ENCODE measurements around the gene BFSP1. TPM values are rescaled to one million over a fixed set of nuclear protein-coding genes. Genes with fewer than 3 reads are reported as not detected.

The BFSP1 gene
- total and polyA plus RNA-seq, 2 donors (not counting 3 experiments of a cell fraction or from before 2014, with no cell fraction given): 3.1 to 5.2 TPM

DNA sequence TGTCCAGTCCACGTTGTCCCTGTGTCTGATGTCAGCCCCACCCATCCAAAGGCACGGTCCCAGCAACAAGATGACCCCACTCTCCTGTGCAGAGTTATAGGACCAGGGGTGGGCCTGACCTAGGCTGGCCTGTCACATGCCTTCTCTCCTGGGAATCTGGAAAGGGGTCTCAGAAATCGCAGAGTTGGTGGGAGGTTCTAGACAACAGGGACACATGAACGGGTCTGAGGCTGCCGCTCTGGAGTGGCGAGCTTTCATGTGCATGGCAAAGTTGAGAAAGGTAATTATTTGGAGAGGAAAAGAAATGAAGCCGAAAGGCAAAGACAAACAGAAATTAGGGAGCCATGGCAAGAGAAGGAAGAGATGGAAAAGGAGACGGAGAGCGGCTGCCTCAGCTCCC is 29.5 kb downstream of the BFSP1 start:
- H3K79me2 ChIP-seq (ENCODE audit: control insufficient read depth, insufficient read depth, low read length): no peaks in the 10 kb centered on the region
- no peak for DNase-seq (ENCODE audit: low read depth, low spot score)
- CTCF ChIA-PET: interaction anchor here (0.8 to 1.0 kb wide), 2 partner anchors 394 to 396 kb away, joined by 3 read pairs; no protein-coding TSS in a partner anchor
- no peak for FAIRE-seq
- no peak overlapping the region for H2AFZ ChIP-seq (ENCODE audit: low read depth, low read length)
- dilution Hi-C loops (cut with MboI; ENCODE audit: extremely low pct_ligation_motif_present, low sequenced_read_pairs) (no loop called here), intact Hi-C loops (cut with micrococcal nuclease) (loop anchor here (5.0 kb wide), 1 partner anchor 776 kb away; no protein-coding TSS in a partner anchor)
- H3K9me1 ChIP-seq (replicated peaks; ENCODE audit: control insufficient read depth, extremely low read depth, insufficient read depth, low read length): no peaks in the 10 kb centered on the region
- H3K4me1 ChIP-seq (ENCODE audit: control insufficient read depth, extremely low read depth, insufficient read depth, low read length): peaks cover 13% of the 10 kb centered on the region
- H3K9ac ChIP-seq (replicated peaks; ENCODE audit: extremely low read depth, insufficient read depth, low read length): no peak overlapping the region
- H3K27ac ChIP-seq (ENCODE audit: insufficient read depth, low read depth, low read length): no peak overlapping the region
- H3K27me3 ChIP-seq (ENCODE audit: control insufficient read depth in 2 of 2, insufficient read depth in 2 of 2, low read length in 2 of 2): no peaks in the 10 kb centered on the region
- H3K36me3 ChIP-seq (ENCODE audit: control insufficient read depth in 2 of 2, extremely low read depth in 1 of 2, insufficient read depth in 2 of 2, low read length in 2 of 2): no peaks in the 10 kb centered on the region
- TF ChIP-seq FOS (IDR thresholded peaks at IDR 0.05; ENCODE audit: borderline replicate concordance, insufficient read depth, low read length) (no peak), JUN (IDR thresholded peaks at IDR 0.05; ENCODE audit: borderline replicate concordance, insufficient read depth, insufficient read length, low read depth) (no peak), EZH2 (IDR thresholded peaks at IDR 0.05; ENCODE audit: borderline replicate concordance, low read depth, low read length, severe bottlenecking) (no peak), MYC (IDR thresholded peaks at IDR 0.05; ENCODE audit: low read depth, low read length) (no peak), POLR2AphosphoS5 (IDR thresholded peaks at IDR 0.05; ENCODE audit: insufficient read depth, low read depth, low read length) (no peak), GATA2 (IDR thresholded peaks at IDR 0.05; ENCODE audit: insufficient read depth, insufficient read length, low read depth, low read length) (no peak)
- TF ChIP-seq, protein P1, sequence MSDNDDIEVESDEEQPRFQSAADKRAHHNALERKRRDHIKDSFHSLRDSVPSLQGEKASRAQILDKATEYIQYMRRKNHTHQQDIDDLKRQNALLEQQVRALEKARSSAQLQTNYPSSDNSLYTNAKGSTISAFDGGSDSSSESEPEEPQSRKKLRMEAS (IDR thresholded peaks at IDR 0.05; ENCODE audit: insufficient read depth, insufficient read length): no peak
- no peak overlapping the region for H3K4me3 ChIP-seq (replicated peaks in 1 of 3; ENCODE audit: insufficient read depth in 1 of 3, low read depth in 1 of 3, low read length in 3 of 3)
- no peaks in the 10 kb centered on the region for H3K9me3 ChIP-seq (replicated peaks; ENCODE audit: control insufficient read depth, insufficient read depth, low read length)
- BruUV-seq (replicated peaks): no TSS peak
- no peaks in the 10 kb centered on the region for H4K20me1 ChIP-seq (replicated peaks; ENCODE audit: control insufficient read depth, extremely low read depth, insufficient read depth, low read length)
- POLR2A ChIA-PET: no interaction called here
- H3K4me2 ChIP-seq (ENCODE audit: insufficient read depth, low read length): no peak overlapping the region

DNA sequence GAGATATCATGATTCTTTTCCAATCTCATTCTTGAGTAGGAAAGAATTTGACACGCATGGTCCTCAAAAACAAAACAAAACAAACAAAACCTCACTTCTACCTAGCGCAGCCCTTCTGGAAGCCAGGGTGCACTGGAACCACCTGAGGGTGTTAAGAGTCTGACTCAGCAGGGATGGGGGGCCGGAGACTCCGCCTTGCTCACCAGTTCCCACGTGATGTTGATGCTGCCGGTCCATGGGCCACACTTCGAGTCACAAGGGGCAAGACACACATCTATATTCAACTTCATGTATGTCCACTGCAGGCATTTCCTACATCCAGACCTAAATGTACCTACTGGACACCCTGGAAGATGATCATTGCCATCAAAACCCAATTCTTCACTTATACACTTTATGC is 30.4 kb downstream of the BFSP1 start:
- H4K20me1 ChIP-seq (replicated peaks; ENCODE audit: control insufficient read depth, extremely low read depth, insufficient read depth, low read length): no peaks in the 10 kb centered on the region
- no peak overlapping the region for H3K27ac ChIP-seq (ENCODE audit: insufficient read depth, low read depth, low read length)
- peaks cover 12% of the 10 kb centered on the region for H3K4me1 ChIP-seq (ENCODE audit: control insufficient read depth, extremely low read depth, insufficient read depth, low read length)
- TF ChIP-seq JUN (IDR thresholded peaks at IDR 0.05; ENCODE audit: borderline replicate concordance, insufficient read depth, insufficient read length, low read depth) (no peak), POLR2AphosphoS5 (IDR thresholded peaks at IDR 0.05; ENCODE audit: insufficient read depth, low read depth, low read length) (no peak)
- TF ChIP-seq, protein P2, sequence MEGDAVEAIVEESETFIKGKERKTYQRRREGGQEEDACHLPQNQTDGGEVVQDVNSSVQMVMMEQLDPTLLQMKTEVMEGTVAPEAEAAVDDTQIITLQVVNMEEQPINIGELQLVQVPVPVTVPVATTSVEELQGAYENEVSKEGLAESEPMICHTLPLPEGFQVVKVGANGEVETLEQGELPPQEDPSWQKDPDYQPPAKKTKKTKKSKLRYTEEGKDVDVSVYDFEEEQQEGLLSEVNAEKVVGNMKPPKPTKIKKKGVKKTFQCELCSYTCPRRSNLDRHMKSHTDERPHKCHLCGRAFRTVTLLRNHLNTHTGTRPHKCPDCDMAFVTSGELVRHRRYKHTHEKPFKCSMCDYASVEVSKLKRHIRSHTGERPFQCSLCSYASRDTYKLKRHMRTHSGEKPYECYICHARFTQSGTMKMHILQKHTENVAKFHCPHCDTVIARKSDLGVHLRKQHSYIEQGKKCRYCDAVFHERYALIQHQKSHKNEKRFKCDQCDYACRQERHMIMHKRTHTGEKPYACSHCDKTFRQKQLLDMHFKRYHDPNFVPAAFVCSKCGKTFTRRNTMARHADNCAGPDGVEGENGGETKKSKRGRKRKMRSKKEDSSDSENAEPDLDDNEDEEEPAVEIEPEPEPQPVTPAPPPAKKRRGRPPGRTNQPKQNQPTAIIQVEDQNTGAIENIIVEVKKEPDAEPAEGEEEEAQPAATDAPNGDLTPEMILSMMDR (IDR thresholded peaks at IDR 0.05; ENCODE audit: extremely low read depth in 1 of 2, insufficient read depth in 1 of 2, low read depth in 1 of 2, low read length in 2 of 2): no peak
- H2AFZ ChIP-seq (ENCODE audit: low read depth, low read length): no peak overlapping the region
- H3K4me2 ChIP-seq (ENCODE audit: insufficient read depth, low read length): no peak overlapping the region
- intact Hi-C loops (cut with micrococcal nuclease) (loop anchor here (5.0 kb wide), 1 partner anchor 776 kb away; no protein-coding TSS in a partner anchor), dilution Hi-C loops (cut with MboI; ENCODE audit: extremely low pct_ligation_motif_present, low sequenced_read_pairs) (no loop called here)
- FAIRE-seq (no peak), DNase-seq (ENCODE audit: low read depth, low spot score) (no peak)
- no peaks in the 10 kb centered on the region for H3K9me3 ChIP-seq (replicated peaks; ENCODE audit: control insufficient read depth, insufficient read depth, low read length)
- H3K4me3 ChIP-seq (replicated peaks in 1 of 3; ENCODE audit: insufficient read depth in 1 of 3, low read depth in 1 of 3, low read length in 3 of 3): no peak overlapping the region
- H3K9me1 ChIP-seq (replicated peaks; ENCODE audit: control insufficient read depth, extremely low read depth, insufficient read depth, low read length): no peaks in the 10 kb centered on the region
- no peak overlapping the region for H3K9ac ChIP-seq (replicated peaks; ENCODE audit: extremely low read depth, insufficient read depth, low read length)
- H3K36me3 ChIP-seq (ENCODE audit: control insufficient read depth in 2 of 2, extremely low read depth in 1 of 2, insufficient read depth in 2 of 2, low read length in 2 of 2): no peaks in the 10 kb centered on the region
- no peaks in the 10 kb centered on the region for H3K79me2 ChIP-seq (ENCODE audit: control insufficient read depth, insufficient read depth, low read length)
- ChIA-PET CTCF (interaction anchor here (1.0 kb wide), 1 partner anchor 397 kb away, joined by 3 read pairs; no protein-coding TSS in a partner anchor), POLR2A (interaction anchor here (0.5 kb wide), 1 partner anchor 21 kb away, joined by 3 read pairs; no protein-coding TSS in a partner anchor)
- BruUV-seq (replicated peaks): no TSS peak
- H3K27me3 ChIP-seq (ENCODE audit: control insufficient read depth in 2 of 2, insufficient read depth in 2 of 2, low read length in 2 of 2): no peaks in the 10 kb centered on the region

Data from endothelial cell of umbilical vein (primary cell).